ENCODE results near the gene PAGE4. TPM values are rescaled to one million over a fixed set of nuclear protein-coding genes. Genes with fewer than 3 reads are reported as not detected.

PAGE4 gene
- total RNA-seq (not detected), polyA plus RNA-seq (not detected)
- long read RNA-seq, donor 1, result 0 reads
- long read RNA-seq, donor 2, result 0 reads
- long read RNA-seq, donor 3, result 0 reads
- long read RNA-seq, donor 4, result 0 reads

GRCh38 chrX:49829016-49829415 is at the start of gene PAGE4:
Gene PAGE4, plus strand, starts transcription at chrX:49829303. Its CDS starts 1,126 bp downstream, at chrX:49830429.
- Histone ChIP-seq H3K9me3 (ENCODE audit: control insufficient read depth, low read length) (no peaks in the 10 kb centered on the region), H3K27me3 (ENCODE audit: control insufficient read depth, insufficient read depth) (no peaks in the 10 kb centered on the region), H3K27ac (ENCODE audit: low read length) (no peak within 1 kb of the TSS), H3K4me3 (ENCODE audit: low read length) (no peak within 1 kb of the TSS), H3K4me1 (ENCODE audit: control insufficient read depth, insufficient read depth, low read length) (no peaks in the 10 kb centered on the region)
- WGBS, result 81% methylated on average over 8 of the region's 8 CpGs
- ATAC-seq, result no peak
- intact Hi-C loops (cut with DNase I), result no loop called here
- no peak for DNase-seq

- Histone ChIP-seq H3K4me3 (ENCODE audit: low read length) (no peak overlapping the region), H3K4me1 (ENCODE audit: control insufficient read depth, insufficient read depth, low read length) (no peaks in the 10 kb centered on the region), H3K27me3 (ENCODE audit: control insufficient read depth, insufficient read depth) (no peaks in the 10 kb centered on the region), H3K27ac (ENCODE audit: low read length) (no peak overlapping the region), H3K9me3 (ENCODE audit: control insufficient read depth, low read length) (no peaks in the 10 kb centered on the region)
- ATAC-seq (no peak), DNase-seq (no peak)
- 91% methylated on average over 1 of the region's 1 CpG for WGBS
- intact Hi-C loops (cut with DNase I), result no loop called here
These were observed 44.3 kb upstream of the PAGE4 start for GRCh38 chrX:49784747-49785280.

GRCh38 chrX:49792376-49792775 is 36.7 kb upstream of the PAGE4 start:
- no peak for ATAC-seq
- Histone ChIP-seq H3K27me3 (ENCODE audit: control insufficient read depth, insufficient read depth) (no peaks in the 10 kb centered on the region), H3K4me1 (ENCODE audit: control insufficient read depth, insufficient read depth, low read length) (no peaks in the 10 kb centered on the region), H3K4me3 (ENCODE audit: low read length) (no peak overlapping the region), H3K27ac (ENCODE audit: low read length) (no peak overlapping the region), H3K9me3 (ENCODE audit: control insufficient read depth, low read length) (no peaks in the 10 kb centered on the region)
- DNase-seq, result no peak
- WGBS, result 58% methylated on average over 1 of the region's 1 CpG
- intact Hi-C loops (cut with DNase I), result no loop called here

- intact Hi-C loops (cut with DNase I), result no loop called here
- no peak overlapping the region for H3K27ac ChIP-seq (ENCODE audit: low read length)
- H3K27me3 ChIP-seq (ENCODE audit: control insufficient read depth, insufficient read depth), result no peaks in the 10 kb centered on the region
- no peak overlapping the region for H3K4me3 ChIP-seq (ENCODE audit: low read length)
- ATAC-seq (no peak), DNase-seq (no peak)
- no peaks in the 10 kb centered on the region for H3K9me3 ChIP-seq (ENCODE audit: control insufficient read depth, low read length)
- H3K4me1 ChIP-seq (ENCODE audit: control insufficient read depth, insufficient read depth, low read length), result no peaks in the 10 kb centered on the region
These were observed 35.4 kb upstream of the PAGE4 start for GRCh38 chrX:49793686-49794085.

GRCh38 chrX:49799828-49800227 is 29.3 kb upstream of the PAGE4 start:
- 84% methylated on average over 1 of the region's 1 CpG for WGBS
- no peak overlapping the region for H3K27ac ChIP-seq (ENCODE audit: low read length)
- DNase-seq (no peak), ATAC-seq (no peak)
- intact Hi-C loops (cut with DNase I), result no loop called here
- no peak overlapping the region for H3K4me3 ChIP-seq (ENCODE audit: low read length)
- no peaks in the 10 kb centered on the region for H3K4me1 ChIP-seq (ENCODE audit: control insufficient read depth, insufficient read depth, low read length)
- H3K9me3 ChIP-seq (ENCODE audit: control insufficient read depth, low read length), result no peaks in the 10 kb centered on the region
- no peaks in the 10 kb centered on the region for H3K27me3 ChIP-seq (ENCODE audit: control insufficient read depth, insufficient read depth)

GRCh38 chrX:49809891-49810632 is 19.0 kb upstream of the PAGE4 start:
- DNase-seq, result no peak
- intact Hi-C loops (cut with DNase I), result no loop called here

GRCh38 chrX:49812177-49812576 is 16.9 kb upstream of the PAGE4 start:
- DNase-seq (no peak), ATAC-seq (no peak)
- H3K27me3 ChIP-seq (ENCODE audit: control insufficient read depth, insufficient read depth), result no peaks in the 10 kb centered on the region
- H3K4me3 ChIP-seq (ENCODE audit: low read length), result no peak overlapping the region
- intact Hi-C loops (cut with DNase I), result no loop called here
- H3K27ac ChIP-seq (ENCODE audit: low read length), result no peak overlapping the region
- 57% methylated on average over 4 of the region's 4 CpGs for WGBS
- H3K9me3 ChIP-seq (ENCODE audit: control insufficient read depth, low read length), result no peaks in the 10 kb centered on the region
- no peaks in the 10 kb centered on the region for H3K4me1 ChIP-seq (ENCODE audit: control insufficient read depth, insufficient read depth, low read length)

More at GRCh38 chrX:49809891-49810632, 19.0 kb upstream of the PAGE4 start:
- H3K4me1 ChIP-seq (ENCODE audit: control insufficient read depth, insufficient read depth, low read length), result no peaks in the 10 kb centered on the region
- ATAC-seq, result no peak
- H3K9me3 ChIP-seq (ENCODE audit: control insufficient read depth, low read length), result no peaks in the 10 kb centered on the region
- 65% methylated on average over 1 of the region's 1 CpG for WGBS
- H3K27me3 ChIP-seq (ENCODE audit: control insufficient read depth, insufficient read depth), result no peaks in the 10 kb centered on the region
- H3K4me3 ChIP-seq (ENCODE audit: low read length), result no peak overlapping the region
- no peak overlapping the region for H3K27ac ChIP-seq (ENCODE audit: low read length)

GRCh38 chrX:49816435-49816834 is 12.7 kb upstream of the PAGE4 start:
- Histone ChIP-seq H3K27ac (ENCODE audit: low read length) (no peak overlapping the region), H3K4me1 (ENCODE audit: control insufficient read depth, insufficient read depth, low read length) (no peaks in the 10 kb centered on the region), H3K9me3 (ENCODE audit: control insufficient read depth, low read length) (no peaks in the 10 kb centered on the region), H3K27me3 (ENCODE audit: control insufficient read depth, insufficient read depth) (no peaks in the 10 kb centered on the region), H3K4me3 (ENCODE audit: low read length) (no peak overlapping the region)
- ATAC-seq (no peak), DNase-seq (no peak)
- WGBS, result 87% methylated on average over 4 of the region's 4 CpGs
- intact Hi-C loops (cut with DNase I), result no loop called here

- Histone ChIP-seq H3K27ac (ENCODE audit: low read length) (no peak overlapping the region), H3K4me1 (ENCODE audit: control insufficient read depth, insufficient read depth, low read length) (no peaks in the 10 kb centered on the region), H3K27me3 (ENCODE audit: control insufficient read depth, insufficient read depth) (no peaks in the 10 kb centered on the region), H3K4me3 (ENCODE audit: low read length) (no peak overlapping the region), H3K9me3 (ENCODE audit: control insufficient read depth, low read length) (no peaks in the 10 kb centered on the region)
- ATAC-seq (peak; percentile 32 to 57), DNase-seq (peak in 1 of 3 donors; percentile 17)
- WGBS, result 11% methylated on average over 8 of the region's 8 CpGs
- intact Hi-C loops (cut with DNase I), result no loop called here
These were observed 9.3 kb downstream of the PAGE4 start for GRCh38 chrX:49838374-49838773.

GRCh38 chrX:49840679-49841078 is 11.6 kb downstream of the PAGE4 start:
- H3K27me3 ChIP-seq (ENCODE audit: control insufficient read depth, insufficient read depth), result no peaks in the 10 kb centered on the region
- intact Hi-C loops (cut with DNase I), result no loop called here
- peak; percentile 61 to 68 for ATAC-seq
- no peak overlapping the region for H3K27ac ChIP-seq (ENCODE audit: low read length)
- H3K9me3 ChIP-seq (ENCODE audit: control insufficient read depth, low read length), result no peaks in the 10 kb centered on the region
- WGBS, result 46% methylated on average over 3 of the region's 3 CpGs
- H3K4me1 ChIP-seq (ENCODE audit: control insufficient read depth, insufficient read depth, low read length), result no peaks in the 10 kb centered on the region
- DNase-seq, result peak; percentile 55 to 81 (median 79)
- no peak overlapping the region for H3K4me3 ChIP-seq (ENCODE audit: low read length)

- H3K27ac ChIP-seq (ENCODE audit: low read length), result no peak overlapping the region
- intact Hi-C loops (cut with DNase I), result no loop called here
- H3K4me1 ChIP-seq (ENCODE audit: control insufficient read depth, insufficient read depth, low read length), result no peaks in the 10 kb centered on the region
- no peak overlapping the region for H3K4me3 ChIP-seq (ENCODE audit: low read length)
- ATAC-seq, result no peak
- DNase-seq, result no peak
- no peaks in the 10 kb centered on the region for H3K27me3 ChIP-seq (ENCODE audit: control insufficient read depth, insufficient read depth)
- no peaks in the 10 kb centered on the region for H3K9me3 ChIP-seq (ENCODE audit: control insufficient read depth, low read length)
These were observed 13.5 kb downstream of the PAGE4 start for GRCh38 chrX:49842621-49843020.

Data from right cardiac atrium (tissue), 5 donors.